Chondrocyte (in vitro differentiated cells): ENCODE measurements around the gene TPST2. TPM values are rescaled to one million over a fixed set of nuclear protein-coding genes. Genes with fewer than 3 reads are reported as not detected.

ENCODE experiments used
- DNase-seq: peaks from one replicate; pipeline ENCODE4 v3.0.0; 2021; ENCODE audit warnings: mixed read lengths, low spot score
- H3K27ac Mint-ChIP-seq: one replicate; pipeline ENCODE4 v1.8.0; 2021; ENCODE audit warnings: mild to moderate bottlenecking, moderate library complexity, mixed read lengths; ENCODE audit not compliant: unreplicated experiment
- H3K27me3 Mint-ChIP-seq: 2 replicates; pipeline ENCODE4 v1.8.0; 2021; ENCODE audit warnings: low read depth, mixed read lengths
- H3K36me3 Mint-ChIP-seq: 2 replicates; pipeline ENCODE4 v1.8.0; 2021; ENCODE audit warnings: low read depth, mixed read lengths
- H3K4me1 Mint-ChIP-seq: 2 replicates; pipeline ENCODE4 v1.8.0; 2021; ENCODE audit warnings: low read depth, mild to moderate bottlenecking, mixed read lengths
- H3K4me3 Mint-ChIP-seq: one replicate; pipeline ENCODE4 v1.8.0; 2021; ENCODE audit warnings: mild to moderate bottlenecking, moderate library complexity, mixed read lengths; ENCODE audit not compliant: unreplicated experiment
- H3K9me3 Mint-ChIP-seq: 2 replicates; pipeline ENCODE4 v1.8.0; 2021; ENCODE audit warnings: low read depth, mixed read lengths
- total RNA-seq: library from RNA; stranded (reverse); gene quantifications from 3 replicates; pipeline ENCODE4 v1.2.1, GENCODE V29; 2021
- TF ChIP-seq, protein P1 (sequence below): fragments of 200-600 bp; sonication (generic); IDR thresholded peaks from 2 replicates; pipeline ENCODE4 v1.5.0; 2021; ENCODE audit warnings: antibody characterized with exemption, mild to moderate bottlenecking, moderate library complexity

The TPST2 gene
- total RNA-seq, 1 donor from 2014 or later = 75.8 TPM

DNA sequence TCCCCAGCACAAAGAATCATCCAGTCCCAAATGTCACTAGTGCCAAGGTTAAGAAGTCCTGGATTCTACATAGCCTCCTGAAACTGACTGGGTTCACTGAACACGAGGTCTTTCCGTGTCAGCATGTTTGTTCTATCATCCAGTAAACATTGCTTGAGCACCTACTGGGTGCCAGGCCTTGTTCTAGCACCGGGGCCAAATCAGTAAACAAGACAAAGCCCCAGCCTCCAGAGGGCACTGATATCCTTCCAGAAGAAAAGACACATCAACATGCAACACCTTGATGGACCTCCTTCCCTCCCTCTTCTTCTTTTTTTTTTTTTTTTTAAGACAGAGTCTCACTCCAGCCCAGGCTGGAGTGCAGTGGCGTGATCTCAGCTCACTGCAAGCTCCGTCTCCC, 26.9 kb downstream of the TPST2 start:
- H3K4me3 Mint-ChIP-seq = no peak overlapping the region
- H3K4me1 Mint-ChIP-seq = peaks cover 31% of the 10 kb centered on the region
- H3K27ac Mint-ChIP-seq = no peak overlapping the region
- H3K27me3 Mint-ChIP-seq = no peaks in the 10 kb centered on the region
- no peak for DNase-seq
- no peaks in the 10 kb centered on the region for H3K9me3 Mint-ChIP-seq
- TF ChIP-seq, protein P1, sequence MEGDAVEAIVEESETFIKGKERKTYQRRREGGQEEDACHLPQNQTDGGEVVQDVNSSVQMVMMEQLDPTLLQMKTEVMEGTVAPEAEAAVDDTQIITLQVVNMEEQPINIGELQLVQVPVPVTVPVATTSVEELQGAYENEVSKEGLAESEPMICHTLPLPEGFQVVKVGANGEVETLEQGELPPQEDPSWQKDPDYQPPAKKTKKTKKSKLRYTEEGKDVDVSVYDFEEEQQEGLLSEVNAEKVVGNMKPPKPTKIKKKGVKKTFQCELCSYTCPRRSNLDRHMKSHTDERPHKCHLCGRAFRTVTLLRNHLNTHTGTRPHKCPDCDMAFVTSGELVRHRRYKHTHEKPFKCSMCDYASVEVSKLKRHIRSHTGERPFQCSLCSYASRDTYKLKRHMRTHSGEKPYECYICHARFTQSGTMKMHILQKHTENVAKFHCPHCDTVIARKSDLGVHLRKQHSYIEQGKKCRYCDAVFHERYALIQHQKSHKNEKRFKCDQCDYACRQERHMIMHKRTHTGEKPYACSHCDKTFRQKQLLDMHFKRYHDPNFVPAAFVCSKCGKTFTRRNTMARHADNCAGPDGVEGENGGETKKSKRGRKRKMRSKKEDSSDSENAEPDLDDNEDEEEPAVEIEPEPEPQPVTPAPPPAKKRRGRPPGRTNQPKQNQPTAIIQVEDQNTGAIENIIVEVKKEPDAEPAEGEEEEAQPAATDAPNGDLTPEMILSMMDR = no peak
- H3K36me3 Mint-ChIP-seq = peaks cover 5% of the 10 kb centered on the region

DNA sequence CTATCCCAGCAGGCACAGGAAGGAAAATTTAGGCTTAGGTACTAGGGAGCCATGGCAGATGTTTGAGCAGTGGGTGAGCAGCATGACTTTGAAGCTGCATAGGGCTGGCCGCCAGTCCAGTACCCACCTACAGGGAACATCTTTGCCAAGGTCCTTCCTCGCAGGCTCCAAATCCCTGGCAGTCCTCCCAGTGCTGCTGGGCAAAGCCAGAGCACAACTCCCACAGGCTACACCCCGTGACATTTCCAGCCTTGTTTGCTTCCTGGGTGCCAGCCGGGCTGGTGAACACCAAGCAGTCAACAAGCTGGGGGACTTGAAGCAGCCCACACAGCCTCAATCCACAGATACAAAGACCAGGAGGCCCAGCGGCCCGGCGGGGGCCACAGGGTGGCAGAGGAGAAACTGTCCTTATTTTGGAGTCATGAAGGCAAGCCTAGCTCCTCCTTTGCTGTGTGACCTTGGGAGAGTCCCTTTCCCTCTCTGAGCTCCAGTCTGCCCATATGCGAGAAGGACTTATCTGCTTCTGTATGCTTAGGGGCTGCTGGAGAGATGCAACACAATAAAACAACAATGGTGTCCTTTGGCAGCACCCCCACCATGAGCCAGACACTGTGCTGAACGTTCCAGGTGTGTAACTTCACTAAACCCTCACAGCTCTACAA, 28.0 kb downstream of the TPST2 start:
- peaks cover 5% of the 10 kb centered on the region for H3K36me3 Mint-ChIP-seq
- peaks cover 36% of the 10 kb centered on the region for H3K4me1 Mint-ChIP-seq
- no peak for DNase-seq
- H3K27me3 Mint-ChIP-seq = no peaks in the 10 kb centered on the region
- H3K4me3 Mint-ChIP-seq = no peak overlapping the region
- TF ChIP-seq, protein P1 = no peak
- no peak overlapping the region for H3K27ac Mint-ChIP-seq
- H3K9me3 Mint-ChIP-seq = no peaks in the 10 kb centered on the region

DNA sequence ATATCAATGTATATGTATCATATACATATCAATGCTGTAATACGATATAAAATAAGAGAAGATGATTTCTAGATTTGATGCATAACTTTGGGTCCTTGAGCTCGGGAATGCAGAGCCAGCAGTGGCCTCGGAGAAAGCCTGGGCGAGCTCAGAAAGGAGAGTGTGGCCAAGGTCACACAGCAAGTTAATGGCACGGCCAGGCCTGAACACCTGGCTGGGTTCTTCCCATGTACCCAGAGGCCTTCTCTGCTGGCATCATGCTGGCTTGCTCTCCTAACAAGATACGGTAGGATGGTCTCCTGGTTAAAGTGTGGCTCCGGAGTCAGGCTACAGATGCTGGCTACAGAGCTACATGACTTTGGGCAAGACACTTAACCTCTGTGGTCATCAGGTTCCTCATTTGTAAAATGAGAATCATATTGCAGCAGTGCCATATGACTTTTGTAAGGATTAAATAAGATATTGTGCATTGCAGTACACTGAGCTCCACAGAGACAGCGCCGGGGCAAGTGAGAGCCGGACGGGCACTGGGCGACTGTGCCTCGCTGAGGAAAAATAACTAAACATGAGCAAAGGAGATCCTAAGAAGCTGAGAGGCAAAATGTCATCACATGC, 29.9 kb downstream of the TPST2 start:
- TF ChIP-seq, protein P1 = no peak
- Mint-ChIP-seq H3K27me3 (no peaks in the 10 kb centered on the region), H3K4me1 (peaks cover 41% of the 10 kb centered on the region), H3K27ac (no peak overlapping the region), H3K4me3 (no peak overlapping the region), H3K9me3 (no peaks in the 10 kb centered on the region), H3K36me3 (peaks cover 5% of the 10 kb centered on the region)
- DNase-seq = no peak

- peak overlapping the region; percentile 91 for H3K27ac Mint-ChIP-seq
- TF ChIP-seq, protein P1 = peak; percentile 48
- H3K36me3 Mint-ChIP-seq = no peaks in the 10 kb centered on the region
- H3K9me3 Mint-ChIP-seq = no peaks in the 10 kb centered on the region
- peaks cover 49% of the 10 kb centered on the region for H3K4me1 Mint-ChIP-seq
- no peak for DNase-seq
- H3K4me3 Mint-ChIP-seq = no peak overlapping the region
- no peaks in the 10 kb centered on the region for H3K27me3 Mint-ChIP-seq
Measured at GRCh38 chr22:26558248-26558895, 31.6 kb downstream of the TPST2 start.

DNA sequence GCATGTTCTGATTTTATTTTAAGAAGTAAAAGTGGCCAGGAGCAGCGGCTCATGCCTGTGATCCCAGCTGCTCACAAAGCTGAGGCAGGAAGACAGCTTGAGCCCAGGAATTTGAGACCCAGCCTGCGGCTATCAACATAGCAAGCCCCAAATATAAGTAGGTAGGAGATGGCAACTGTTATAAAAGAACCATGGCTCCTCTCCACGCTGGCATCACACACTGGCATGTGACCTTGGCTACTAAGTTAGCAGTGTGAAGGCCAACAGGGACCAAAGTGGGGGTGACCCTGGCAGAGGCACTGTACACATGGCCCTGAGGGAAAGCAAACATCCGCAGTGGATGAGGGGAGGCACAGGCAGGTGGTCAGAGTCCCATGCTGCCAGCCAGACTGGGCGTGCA, 33.0 kb downstream of the TPST2 start:
- H3K4me3 Mint-ChIP-seq = no peak overlapping the region
- H3K4me1 Mint-ChIP-seq = peaks cover 54% of the 10 kb centered on the region
- H3K27ac Mint-ChIP-seq = peak overlapping the region; percentile 36
- H3K9me3 Mint-ChIP-seq = no peaks in the 10 kb centered on the region
- TF ChIP-seq, protein P1 = no peak
- no peaks in the 10 kb centered on the region for H3K27me3 Mint-ChIP-seq
- DNase-seq = no peak
- no peaks in the 10 kb centered on the region for H3K36me3 Mint-ChIP-seq
